ENCODE data around the gene PTPRD.

The PTPRD gene

DNA sequence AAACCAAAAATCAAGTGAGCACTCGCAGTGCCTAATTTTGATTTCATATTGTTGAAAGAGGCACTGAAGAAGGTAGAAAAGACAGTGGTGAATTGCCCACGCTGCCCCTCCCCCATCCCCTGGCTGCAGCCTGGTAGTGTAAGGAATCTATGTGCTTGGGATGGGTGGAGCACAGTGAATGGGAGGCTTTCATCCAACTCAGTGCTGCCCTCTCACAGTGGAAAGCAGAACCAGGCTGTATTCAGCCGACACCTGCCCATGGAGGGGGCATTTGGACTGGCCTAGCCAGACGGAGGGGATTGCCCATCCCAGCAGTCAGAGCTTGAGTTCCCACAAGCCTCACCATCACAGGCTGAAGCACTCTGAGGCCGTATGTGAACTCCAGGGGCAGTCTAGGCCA lies 2012.9 kb downstream of the PTPRD start:
- no peak for DNase-seq

GRCh38 chr9:8589476-8589875 lies 2023.3 kb downstream of the PTPRD start:
- DNase-seq, result no peak

- no peak for DNase-seq
Observed at GRCh38 chr9:8585036-8585435, 2027.8 kb downstream of the PTPRD start.

GRCh38 chr9:8579661-8580060 lies 2033.1 kb downstream of the PTPRD start:
- DNase-seq, result no peak

DNA sequence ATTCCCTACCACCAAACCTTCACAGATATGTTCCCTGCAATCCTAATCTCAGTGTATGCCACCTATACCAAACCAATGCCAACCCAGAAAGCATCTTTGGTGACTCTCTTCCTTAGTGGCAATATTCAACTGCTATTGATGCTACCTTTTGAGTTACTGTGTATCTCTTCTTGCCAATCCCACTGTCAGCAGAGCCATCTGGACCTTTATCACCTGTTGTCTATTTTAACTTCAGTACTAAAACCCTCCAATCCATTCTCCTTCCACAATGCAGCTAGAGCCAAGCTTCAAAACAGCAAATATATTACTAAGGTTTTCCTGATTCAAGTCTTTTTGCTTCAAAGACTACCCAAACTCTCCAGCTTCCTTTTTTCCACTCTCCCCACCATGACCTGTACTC lies 2036.1 kb downstream of the PTPRD start:
- no peak for DNase-seq

- no peak for DNase-seq
Observed at GRCh38 chr9:8574846-8575245, 2038.0 kb downstream of the PTPRD start.

- DNase-seq, result no peak
Observed at GRCh38 chr9:8572209-8572608, 2040.6 kb downstream of the PTPRD start.

- DNase-seq, result no peak
Observed at GRCh38 chr9:8571643-8572042, 2041.2 kb downstream of the PTPRD start.

- no peak for DNase-seq
Observed at GRCh38 chr9:8570776-8571175, 2042.0 kb downstream of the PTPRD start.

DNA sequence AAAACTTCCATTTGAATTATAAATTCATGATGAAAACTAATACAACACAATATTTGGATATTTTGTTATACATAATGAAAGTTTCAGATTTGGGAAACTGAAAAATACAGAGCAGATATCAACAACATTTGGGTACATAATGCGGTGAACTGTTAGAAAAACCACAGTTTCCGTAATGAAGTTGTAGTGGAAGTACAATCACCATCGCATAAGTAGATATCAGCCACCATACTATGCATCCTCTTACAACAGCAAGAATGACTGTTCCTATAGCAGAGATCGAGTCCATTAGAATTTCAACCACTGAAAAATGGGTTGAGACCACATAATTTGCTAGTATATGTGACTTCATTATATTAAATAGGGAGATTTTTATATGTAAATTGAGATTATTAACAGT lies 2043.0 kb downstream of the PTPRD start:
- DNase-seq, result no peak

DNA sequence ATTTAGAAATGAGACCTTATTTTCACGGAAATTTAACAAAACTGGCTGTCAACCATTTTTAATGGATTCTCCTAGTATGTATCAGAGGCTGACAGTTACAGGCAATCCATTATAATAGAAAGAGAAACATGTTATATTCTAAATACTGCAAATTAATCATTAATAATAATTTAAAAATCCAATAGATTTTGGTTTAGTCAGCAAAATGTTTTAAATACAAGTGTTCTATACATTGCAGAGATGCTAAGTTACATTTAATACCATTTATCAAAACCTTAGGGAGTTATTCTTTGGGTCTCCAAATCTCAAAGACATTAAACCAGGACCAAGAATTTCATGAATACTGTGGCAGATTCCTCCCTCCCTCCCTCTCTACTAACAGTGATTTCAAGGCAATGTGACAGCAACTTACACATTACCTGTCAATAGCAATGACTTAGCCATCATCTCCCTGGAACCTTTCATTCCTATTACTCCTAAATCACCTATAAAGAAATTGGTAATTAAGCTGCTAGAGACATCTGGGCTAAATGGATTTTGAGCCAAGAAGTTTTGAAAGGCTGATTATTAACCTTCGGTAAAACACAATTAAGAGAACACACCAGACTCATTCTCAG lies 2044.7 kb downstream of the PTPRD start:
- DNase-seq, result no peak

GRCh38 chr9:8564960-8565359 lies 2047.8 kb downstream of the PTPRD start:
- DNase-seq, result no peak

DNA sequence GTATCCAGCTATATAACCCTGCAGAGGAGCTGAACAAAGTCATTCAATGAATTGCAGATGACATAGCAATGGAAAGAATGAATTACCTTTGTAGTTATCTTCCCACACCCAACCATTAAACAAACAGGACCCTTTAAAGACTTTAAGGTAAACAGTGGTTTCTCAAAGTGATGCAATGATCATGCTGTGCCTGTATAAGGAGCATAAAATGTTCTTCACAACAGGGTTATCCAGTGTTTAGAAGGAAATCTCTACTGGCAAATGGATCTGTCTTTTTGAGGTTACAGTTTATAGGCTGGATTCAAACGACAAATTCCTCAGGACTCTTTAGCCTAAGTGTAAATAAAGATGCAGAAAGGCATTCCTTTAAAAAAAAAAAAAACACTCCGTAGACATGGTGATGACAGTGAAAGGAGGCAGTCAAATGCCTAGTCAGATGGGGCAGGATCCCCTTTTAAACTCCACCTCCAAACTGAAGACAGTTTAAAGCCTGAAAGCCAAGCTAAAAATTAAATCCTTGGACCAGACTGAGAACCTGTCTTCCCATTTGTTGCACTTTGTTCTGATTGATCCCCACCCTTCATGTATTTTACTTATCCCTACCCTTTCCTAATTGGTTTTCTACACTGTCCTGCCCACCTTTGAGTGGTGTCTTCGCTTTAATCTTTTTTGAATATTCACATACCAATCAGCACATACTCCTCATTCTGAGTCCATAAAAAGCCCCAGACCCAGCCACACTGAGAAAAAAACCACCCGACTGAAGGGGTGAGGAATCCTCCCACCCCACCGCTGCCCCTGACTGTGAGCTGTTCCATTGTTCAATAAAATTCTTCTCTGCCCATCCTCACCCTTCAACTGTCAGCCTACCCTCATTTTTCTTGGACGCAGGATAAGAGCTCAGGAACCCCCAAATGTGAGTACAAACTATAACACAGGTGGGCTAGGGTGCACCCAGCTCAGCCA lies 2052.0 kb downstream of the PTPRD start:
- DNase-seq, result no peak

DNA sequence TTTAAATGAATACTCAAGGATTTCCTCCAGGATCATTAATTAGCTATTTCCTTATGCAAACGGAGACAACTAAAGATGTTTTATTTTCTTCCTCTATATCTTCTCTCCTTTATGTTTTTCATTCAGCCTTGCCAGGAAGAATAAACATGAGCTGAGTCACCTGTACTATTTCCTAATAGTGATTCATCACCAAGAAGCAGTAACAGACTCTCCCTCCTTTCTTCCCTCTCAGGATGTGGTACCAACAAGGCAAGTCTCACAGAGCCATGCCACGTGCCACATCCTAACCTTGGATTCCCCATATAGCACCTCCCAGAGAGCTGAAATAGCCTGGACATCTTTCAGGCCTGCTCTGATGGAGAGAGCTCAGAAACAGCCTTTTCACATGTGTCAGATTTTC lies 2054.6 kb downstream of the PTPRD start:
- no peak for DNase-seq

DNA sequence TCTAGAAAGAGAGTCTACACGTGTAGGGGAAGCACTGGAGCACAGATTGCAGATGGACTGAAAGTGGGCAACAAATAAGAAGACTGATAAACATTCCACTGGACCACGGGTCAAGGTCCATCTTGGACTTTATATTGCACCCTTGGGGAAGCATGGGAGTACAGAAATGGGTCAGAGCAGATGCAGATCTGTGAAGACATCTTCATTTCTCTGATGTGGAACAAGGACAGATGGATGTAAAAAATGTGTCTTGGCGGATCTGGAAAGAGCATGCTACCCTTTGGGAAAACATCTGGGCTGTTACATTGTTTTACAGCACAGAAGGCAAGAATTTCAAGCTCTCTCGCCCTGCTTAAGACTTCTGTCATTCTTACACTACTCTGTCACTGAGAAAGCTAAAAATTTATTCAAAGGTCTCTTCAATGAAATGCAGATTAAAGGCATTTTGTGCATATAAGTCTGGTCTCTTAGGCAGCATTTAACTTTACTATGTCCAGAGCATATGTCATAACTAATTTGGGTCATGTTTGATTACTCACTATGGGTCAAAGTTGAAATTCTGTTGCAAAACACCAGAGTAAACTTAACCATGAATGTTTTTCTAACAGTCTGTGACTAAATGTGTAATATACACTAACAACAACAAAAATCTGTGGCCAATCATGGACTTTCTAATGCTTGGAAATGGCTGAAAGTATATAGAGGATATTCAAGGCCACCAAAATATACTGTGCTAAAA lies 2056.9 kb downstream of the PTPRD start:
- DNase-seq, result peak; percentile 54

GRCh38 chr9:8553444-8553843 lies 2059.4 kb downstream of the PTPRD start:
- DNase-seq, result no peak

DNA sequence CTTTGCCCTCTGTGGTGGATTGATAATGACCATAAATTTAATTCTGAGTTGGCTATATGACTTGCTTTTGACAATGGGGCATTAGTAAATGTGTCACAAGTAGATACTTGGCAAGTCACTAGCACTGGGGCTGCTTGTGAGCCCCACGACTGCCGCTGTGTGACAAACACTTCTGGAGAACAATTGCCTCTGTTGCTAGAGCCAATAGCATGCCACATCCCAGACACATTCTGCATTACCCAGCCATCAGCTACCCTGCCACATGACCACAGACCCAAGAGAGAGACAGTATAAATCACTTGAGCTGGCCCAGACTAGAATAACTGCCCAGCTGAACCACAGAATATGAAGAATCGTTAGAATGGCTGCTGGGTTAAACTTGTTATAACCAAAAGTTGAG lies 2060.1 kb downstream of the PTPRD start:
- no peak for DNase-seq

DNA sequence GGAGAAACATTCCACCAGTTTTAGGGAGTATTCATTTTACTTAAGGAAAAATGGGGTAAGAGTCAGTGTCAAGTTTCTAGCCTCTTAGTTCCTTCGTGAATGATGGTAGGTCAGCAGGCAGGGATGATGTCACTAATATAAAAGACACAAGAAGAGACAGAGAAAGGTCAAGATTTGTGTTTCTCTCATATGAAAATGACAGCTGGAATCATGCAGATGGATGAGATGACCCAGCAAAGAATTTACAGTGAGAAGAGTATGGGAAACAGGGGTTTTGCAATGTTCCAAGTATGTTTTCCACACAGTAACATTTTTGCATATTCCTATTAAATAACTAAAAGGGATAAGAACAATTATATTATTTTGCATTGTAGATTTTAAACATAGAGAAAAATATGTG lies 2063.6 kb downstream of the PTPRD start:
- no peak for DNase-seq

DNA sequence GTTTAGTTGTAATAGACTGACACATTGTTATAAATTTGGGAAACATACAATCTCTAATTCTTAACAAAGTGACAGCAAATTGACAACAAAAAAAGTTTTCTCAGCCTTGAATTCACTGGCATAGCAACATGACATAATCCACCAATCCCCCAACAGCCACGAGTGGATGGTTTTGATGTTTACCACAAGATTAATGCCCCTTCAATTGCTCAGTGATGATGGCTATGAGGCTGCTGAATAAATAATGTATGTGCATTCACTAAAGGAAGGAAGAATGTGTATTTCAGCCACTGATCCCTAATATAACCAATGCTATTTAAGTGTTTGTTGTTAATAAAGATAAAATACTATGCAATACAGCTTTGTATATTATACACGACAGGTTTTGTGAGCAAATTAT lies 2069.6 kb downstream of the PTPRD start:
- no peak for DNase-seq

GRCh38 chr9:8542537-8542936 lies 2070.3 kb downstream of the PTPRD start:
- DNase-seq, result no peak

GRCh38 chr9:8539681-8540197 lies 2073.1 kb downstream of the PTPRD start:
- no peak for DNase-seq

GRCh38 chr9:8536845-8537244 lies 2076.0 kb downstream of the PTPRD start:
- no peak for DNase-seq

- DNase-seq, result no peak
Observed at GRCh38 chr9:8534828-8535227, 2078.0 kb downstream of the PTPRD start.
